Activated naive CD8-positive, alpha-beta T cell treated with anti-CD3 and anti-CD28 coated beads, Interleukin-2, amount 50 U/mL, for 24 hours (primary cell): Measurements from ENCODE around the gene ZBTB22.
"Not testable (repeated sequence)": the region's sequence is repeated elsewhere in the genome, so short reads cannot be mapped to it uniquely, and the experiment has no call there.

Experiments used
- ATAC-seq: fragments of 150-1000 bp; cut with Tn5 transposase; one replicate; pipeline ENCODE4 v1.10.0; 2021
- DNase-seq: peaks from one replicate; pipeline ENCODE4 v3.0.0; 2021
- H3K27ac Mint-ChIP-seq: one replicate; pipeline ENCODE4 v1.8.0; 2021; ENCODE audit warnings: mild to moderate bottlenecking, mixed read lengths
- H3K27me3 Mint-ChIP-seq: one replicate; pipeline ENCODE4 v1.8.0; 2021; ENCODE audit warnings: mixed read lengths
- H3K36me3 Mint-ChIP-seq: one replicate; pipeline ENCODE4 v1.8.0; 2021; ENCODE audit warnings: low read depth, mixed read lengths
- H3K4me1 Mint-ChIP-seq: one replicate; pipeline ENCODE4 v1.8.0; 2021; ENCODE audit warnings: mixed read lengths
- H3K4me3 Mint-ChIP-seq: one replicate; pipeline ENCODE4 v1.8.0; 2021; ENCODE audit warnings: mild to moderate bottlenecking, moderate library complexity, mixed read lengths
- H3K9me3 Mint-ChIP-seq: one replicate; pipeline ENCODE4 v1.8.0; 2021; ENCODE audit warnings: mixed read lengths

Gene ZBTB22, protein sequence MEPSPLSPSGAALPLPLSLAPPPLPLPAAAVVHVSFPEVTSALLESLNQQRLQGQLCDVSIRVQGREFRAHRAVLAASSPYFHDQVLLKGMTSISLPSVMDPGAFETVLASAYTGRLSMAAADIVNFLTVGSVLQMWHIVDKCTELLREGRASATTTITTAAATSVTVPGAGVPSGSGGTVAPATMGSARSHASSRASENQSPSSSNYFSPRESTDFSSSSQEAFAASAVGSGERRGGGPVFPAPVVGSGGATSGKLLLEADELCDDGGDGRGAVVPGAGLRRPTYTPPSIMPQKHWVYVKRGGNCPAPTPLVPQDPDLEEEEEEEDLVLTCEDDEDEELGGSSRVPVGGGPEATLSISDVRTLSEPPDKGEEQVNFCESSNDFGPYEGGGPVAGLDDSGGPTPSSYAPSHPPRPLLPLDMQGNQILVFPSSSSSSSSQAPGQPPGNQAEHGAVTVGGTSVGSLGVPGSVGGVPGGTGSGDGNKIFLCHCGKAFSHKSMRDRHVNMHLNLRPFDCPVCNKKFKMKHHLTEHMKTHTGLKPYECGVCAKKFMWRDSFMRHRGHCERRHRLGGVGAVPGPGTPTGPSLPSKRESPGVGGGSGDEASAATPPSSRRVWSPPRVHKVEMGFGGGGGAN

DNA sequence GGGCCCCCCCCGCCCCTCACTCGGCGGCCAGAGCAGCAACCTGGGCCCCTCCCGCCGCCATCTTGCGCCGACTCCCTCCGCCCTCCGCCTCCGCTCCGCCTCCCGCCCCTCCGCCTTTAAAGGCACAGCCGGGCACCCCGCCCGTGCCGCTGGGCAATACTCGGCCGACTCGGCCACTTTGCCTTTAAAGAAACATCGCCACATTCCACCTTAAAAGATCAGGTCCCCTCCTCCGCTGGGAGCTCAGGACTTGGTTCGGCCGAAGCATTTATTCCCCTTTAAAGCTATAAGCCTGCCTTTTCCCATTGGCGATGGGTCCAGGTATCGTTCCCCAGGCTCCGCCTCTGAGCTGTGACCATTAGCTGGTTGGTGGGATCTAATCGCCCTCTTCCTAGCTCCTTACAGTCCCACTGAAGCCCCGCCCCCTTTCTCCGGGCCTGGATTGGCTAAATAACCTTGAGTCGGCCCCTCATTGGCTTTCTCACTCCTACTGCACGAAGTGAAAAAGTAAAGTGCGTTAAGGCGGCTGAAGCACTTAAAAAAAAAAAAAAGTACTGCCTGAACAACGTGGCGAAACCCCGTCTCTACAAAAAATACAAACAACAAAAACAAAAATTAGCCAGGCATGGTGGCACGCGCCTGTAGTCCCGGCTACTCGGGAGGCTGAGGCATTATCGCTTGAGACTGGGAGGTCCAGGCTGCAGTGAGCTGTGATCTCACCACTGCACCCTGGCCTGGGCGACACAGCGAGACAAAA, at the start of gene ZBTB22:
TSS of gene ZBTB22 (minus strand) at position 76 of the 757 bp plus-strand sequence. CDS start 828 bp downstream, outside the sequence.
- peaks cover 79% of the 10 kb centered on the region for H3K4me1 Mint-ChIP-seq
- H3K4me3 Mint-ChIP-seq = peak within 1 kb of the TSS; percentile 93
- no peaks in the 10 kb centered on the region for H3K27me3 Mint-ChIP-seq
- ATAC-seq = peak; percentile 58
- H3K9me3 Mint-ChIP-seq = no peaks in the 10 kb centered on the region
- DNase-seq = peak; percentile 96
- H3K27ac Mint-ChIP-seq = peak within 1 kb of the TSS; percentile 94
- peaks cover 45% of the 10 kb centered on the region for H3K36me3 Mint-ChIP-seq

DNA sequence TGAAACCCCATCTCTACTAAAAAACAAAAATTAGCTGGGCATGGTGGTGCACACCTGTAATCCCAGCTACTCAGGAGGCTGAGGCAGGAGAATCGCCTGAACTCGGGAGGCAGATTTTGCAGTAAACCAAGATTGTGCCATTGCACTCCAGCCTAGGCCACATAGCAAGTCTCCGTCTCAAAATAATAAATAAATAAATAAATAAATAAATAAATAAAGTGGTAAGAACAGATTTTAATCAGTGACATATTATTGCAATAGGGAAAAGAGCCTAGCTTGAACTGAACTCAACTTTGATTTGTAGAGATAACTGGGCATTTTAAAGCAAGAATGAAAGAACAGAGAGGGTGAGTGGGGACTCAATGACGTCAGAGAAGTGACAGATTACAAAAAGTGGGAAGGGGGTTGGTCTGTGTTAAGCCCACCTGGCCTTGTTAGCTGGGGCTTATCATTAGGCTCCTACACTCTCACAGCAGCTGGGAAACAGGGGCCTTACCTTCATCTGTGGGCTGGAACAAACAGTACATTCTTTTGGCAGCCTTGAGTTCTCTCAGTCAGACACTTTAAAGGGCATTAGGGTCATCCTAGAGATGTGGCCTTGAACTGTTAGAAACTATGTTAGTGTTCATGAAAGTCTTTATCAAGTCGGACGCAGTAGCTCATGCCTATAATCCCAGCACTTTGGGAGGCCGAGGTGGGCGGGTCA, 49.6 kb upstream of the ZBTB22 start:
- H3K9me3 Mint-ChIP-seq = no peaks in the 10 kb centered on the region
- H3K4me3 Mint-ChIP-seq = no peak overlapping the region
- DNase-seq (no peak), ATAC-seq (no peak)
- H3K4me1 Mint-ChIP-seq = no peaks in the 10 kb centered on the region
- no peaks in the 10 kb centered on the region for H3K36me3 Mint-ChIP-seq
- H3K27ac Mint-ChIP-seq = no peak overlapping the region
- no peaks in the 10 kb centered on the region for H3K27me3 Mint-ChIP-seq

DNA sequence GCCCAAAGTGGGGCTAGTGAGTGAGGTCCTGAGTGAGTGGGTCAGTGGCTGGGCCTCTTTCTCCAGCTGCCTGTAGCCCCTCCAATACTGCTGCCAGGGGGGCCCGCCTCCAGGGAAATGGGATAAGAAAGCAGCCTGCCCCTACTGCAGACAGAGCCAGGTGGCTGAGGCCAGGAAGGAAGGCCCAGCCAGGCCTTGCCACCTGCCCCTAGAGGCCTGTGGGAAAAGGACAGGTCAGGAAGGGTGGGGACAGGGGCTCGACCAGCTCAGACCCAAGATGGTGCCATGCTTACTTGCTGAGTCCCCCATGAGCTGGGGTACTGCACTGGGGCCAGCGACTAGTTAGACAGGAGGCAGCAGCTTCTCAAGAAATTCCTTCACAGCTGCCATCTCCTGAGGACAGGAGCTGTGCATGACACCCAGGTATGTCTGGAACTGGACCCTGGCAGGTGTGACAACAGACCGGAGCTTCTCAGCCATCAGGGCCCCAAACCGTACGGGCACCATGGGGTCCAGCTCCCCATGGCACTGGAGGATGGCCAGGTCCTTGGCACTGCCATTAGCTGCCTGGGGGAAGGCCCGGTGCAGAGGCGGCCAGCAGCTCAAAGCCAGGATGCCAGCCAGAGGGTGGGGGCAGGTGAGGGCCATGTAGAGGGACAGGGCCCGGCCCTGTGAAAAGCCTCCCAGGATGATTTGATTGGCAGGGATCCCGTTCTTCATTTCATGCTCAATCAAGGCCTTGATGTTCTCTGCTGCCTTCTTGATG, 47.8 kb upstream of the ZBTB22 start:
- not testable (repeated sequence) for H3K36me3 Mint-ChIP-seq, H3K4me3 Mint-ChIP-seq, ATAC-seq, H3K4me1 Mint-ChIP-seq, H3K27me3 Mint-ChIP-seq, DNase-seq, H3K27ac Mint-ChIP-seq, H3K9me3 Mint-ChIP-seq

DNA sequence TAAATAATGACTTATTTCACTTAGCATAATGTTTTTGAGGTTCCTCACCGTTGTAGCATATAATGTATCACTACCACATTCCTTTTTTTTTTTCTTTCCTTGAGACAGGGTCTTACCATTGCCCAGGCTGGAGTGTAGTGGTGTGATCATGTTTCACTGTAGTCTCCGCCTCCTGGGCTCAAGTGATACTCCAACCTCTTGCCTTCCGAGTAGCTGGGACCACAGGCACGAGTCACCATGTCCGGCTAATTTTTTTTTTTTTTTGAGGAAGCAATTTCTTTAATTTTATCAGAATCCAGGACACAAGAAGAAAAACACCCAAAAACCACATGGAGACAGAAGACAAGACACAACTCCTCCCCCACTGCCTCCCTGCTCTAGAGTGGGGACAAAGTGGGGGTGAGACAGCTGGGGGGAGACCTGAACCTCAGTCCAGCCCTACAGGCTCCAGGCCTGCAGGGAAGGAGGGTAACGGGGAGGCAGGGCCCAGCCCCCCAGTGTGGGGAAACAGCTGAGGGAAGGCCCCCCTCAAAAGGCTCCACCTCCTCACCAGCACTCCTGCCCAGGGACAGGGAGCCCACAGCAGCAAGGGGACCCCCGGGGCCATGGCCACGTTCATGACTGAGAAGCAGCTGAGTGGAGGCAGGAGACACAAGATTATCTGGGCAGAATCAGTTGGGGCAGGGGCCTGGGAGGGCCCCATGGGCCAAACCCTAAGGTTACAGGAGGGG, 47.1 kb upstream of the ZBTB22 start:
- H3K4me1 Mint-ChIP-seq, H3K9me3 Mint-ChIP-seq, H3K36me3 Mint-ChIP-seq, ATAC-seq, H3K4me3 Mint-ChIP-seq, DNase-seq, H3K27me3 Mint-ChIP-seq, H3K27ac Mint-ChIP-seq: not testable (repeated sequence)

DNA sequence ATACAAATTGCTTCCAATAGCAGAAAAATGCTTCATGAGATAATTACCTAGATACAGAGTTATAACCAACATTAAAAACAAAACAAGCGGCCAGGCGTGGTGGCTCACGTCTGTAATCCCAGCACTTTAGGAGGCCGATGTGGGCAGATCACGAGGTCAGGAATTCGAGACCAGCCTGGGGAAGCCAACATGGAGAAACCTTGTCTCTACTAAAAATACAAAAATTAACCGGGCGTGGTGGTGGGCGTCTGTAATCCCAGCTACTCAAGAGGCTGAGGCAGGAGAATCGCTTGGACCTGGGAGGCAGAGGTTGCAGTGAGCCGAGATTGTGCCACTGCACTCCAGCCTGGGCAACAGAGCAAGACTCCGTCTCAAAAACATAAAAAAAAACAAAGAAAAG, 45.9 kb upstream of the ZBTB22 start:
- not testable (repeated sequence) for H3K9me3 Mint-ChIP-seq, H3K4me1 Mint-ChIP-seq, H3K27me3 Mint-ChIP-seq, DNase-seq, H3K36me3 Mint-ChIP-seq, H3K4me3 Mint-ChIP-seq, ATAC-seq, H3K27ac Mint-ChIP-seq

DNA sequence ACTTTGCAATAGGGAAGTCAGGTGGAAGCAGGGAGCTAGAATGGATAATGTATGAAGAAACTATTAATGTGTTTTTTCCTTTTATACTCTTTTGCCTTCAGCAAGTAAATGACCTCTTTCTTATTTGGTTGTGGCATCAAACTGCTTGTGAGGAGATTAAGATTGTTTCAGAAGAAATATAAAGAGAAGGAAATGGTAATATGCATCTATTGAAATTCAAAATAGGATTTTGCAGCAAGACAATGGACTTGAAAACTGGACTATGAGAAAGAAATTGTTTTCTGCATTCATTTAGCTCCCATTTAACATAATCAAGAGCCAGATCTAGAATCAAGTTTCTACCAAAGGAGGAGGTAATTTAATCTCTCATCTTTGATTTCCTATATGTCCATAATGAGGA, 41.8 kb upstream of the ZBTB22 start:
- DNase-seq = no peak
- Mint-ChIP-seq H3K27ac (no peak overlapping the region), H3K4me3 (no peak overlapping the region), H3K9me3 (no peaks in the 10 kb centered on the region), H3K36me3 (no peaks in the 10 kb centered on the region), H3K4me1 (no peaks in the 10 kb centered on the region), H3K27me3 (no peaks in the 10 kb centered on the region)
- ATAC-seq = no peak

DNA sequence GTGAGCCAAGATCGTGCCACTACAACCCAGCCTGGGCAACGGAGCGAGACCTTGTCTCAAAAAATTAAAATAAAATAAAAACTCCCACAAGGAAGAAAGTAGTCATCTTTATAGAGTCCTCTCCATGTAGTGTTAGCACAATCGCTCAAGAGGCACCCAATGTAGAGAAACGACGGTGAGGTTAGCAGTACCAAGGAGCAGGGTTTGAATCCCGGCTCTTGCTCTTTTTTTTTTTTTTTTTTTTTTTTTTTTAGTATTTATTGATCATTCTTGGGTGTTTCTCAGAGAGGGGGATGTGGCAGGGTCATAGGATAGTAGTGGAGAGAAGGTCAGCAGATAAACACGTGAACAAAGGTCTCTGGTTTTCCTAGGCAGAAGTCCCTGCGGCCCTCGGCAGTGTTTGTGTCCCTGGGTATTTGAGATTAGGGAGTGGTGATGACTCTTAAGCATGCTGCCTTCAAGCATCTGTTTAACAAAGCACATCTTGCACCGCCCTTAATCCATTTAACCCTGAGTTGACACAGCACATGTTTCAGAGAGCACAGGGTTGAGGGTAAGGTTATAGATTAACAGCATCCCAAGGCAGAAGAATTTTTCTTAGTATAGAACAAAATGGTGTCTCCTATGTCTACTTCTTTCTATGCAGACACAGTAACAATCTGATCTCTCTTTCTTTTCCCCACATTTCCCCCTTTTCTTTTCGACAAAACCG, 39.8 kb upstream of the ZBTB22 start:
- DNase-seq, H3K36me3 Mint-ChIP-seq, H3K9me3 Mint-ChIP-seq, H3K27me3 Mint-ChIP-seq, H3K27ac Mint-ChIP-seq, ATAC-seq, H3K4me3 Mint-ChIP-seq, H3K4me1 Mint-ChIP-seq: not testable (repeated sequence)

DNA sequence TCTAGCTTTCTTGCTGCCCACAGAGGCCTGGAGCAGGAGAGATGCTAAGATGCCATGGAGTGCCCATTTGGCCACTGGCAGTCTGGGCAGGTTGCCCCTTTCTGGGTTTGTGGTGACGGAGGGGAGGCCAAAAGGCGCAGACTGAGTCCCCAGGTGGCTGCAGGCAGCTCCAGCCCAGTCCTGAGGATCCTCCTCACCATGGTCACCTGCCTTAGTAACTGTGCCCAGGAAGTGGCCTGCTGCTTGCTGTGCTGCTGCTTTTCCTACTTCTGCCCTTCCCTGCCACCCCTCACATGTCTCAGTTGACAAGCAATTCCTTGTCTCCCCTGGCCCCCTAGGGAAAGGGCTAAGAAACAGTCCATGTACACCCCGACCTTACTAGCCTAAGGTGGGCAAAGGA, 38.8 kb upstream of the ZBTB22 start:
- DNase-seq (no peak), ATAC-seq (no peak)
- Mint-ChIP-seq H3K27ac (no peak overlapping the region), H3K4me3 (no peak overlapping the region), H3K36me3 (no peaks in the 10 kb centered on the region), H3K9me3 (no peaks in the 10 kb centered on the region), H3K27me3 (no peaks in the 10 kb centered on the region), H3K4me1 (no peaks in the 10 kb centered on the region)

DNA sequence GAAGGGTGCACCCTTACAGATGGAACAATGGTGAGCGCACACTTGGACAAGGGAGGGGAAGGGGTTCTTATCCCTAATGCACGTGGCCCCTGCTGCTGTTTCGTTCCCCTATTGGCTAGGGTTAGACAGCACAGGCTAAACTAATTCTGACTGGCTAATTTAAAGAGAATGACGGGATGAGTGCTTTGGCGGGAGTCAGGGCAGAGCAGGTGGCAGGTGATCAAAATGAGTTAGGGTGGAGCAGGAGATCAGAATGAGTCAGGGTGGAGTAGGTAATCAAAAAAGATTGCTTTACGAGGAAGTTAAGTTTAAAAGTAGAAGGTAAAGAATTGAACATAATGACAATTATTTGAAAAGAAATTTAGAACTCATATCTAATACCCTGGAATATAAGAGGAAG, 38.3 kb upstream of the ZBTB22 start:
- not testable (repeated sequence) for H3K36me3 Mint-ChIP-seq

DNA sequence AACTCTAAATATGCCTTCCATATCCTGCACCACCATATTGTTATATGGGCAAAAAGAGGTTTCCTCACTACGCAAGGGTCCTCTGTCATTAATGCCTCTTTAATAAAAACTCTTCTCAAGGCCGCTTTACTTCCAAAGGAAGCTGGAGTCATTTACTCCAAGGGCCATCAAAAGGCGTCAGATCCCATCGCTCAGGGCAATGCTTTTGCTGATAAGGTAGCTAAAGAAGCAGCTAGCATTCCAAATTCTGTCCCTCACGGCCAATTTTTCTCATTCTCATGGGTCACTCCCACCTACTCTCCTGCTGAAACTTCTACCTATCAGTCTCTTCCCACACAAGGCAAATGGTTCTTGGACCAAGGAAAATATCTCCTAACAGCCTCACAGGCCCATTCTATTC, 30.3 kb upstream of the ZBTB22 start:
- Mint-ChIP-seq H3K4me1 (peaks cover 25% of the 10 kb centered on the region), H3K9me3 (no peaks in the 10 kb centered on the region), H3K27me3 (no peaks in the 10 kb centered on the region), H3K36me3 (no peaks in the 10 kb centered on the region), H3K4me3 (no peak overlapping the region), H3K27ac (no peak overlapping the region)
- no peak for ATAC-seq
- DNase-seq = no peak

More for the DNA sequence above, 38.3 kb upstream of the ZBTB22 start:
- H3K27ac Mint-ChIP-seq, H3K27me3 Mint-ChIP-seq, H3K9me3 Mint-ChIP-seq, H3K4me1 Mint-ChIP-seq, H3K4me3 Mint-ChIP-seq, ATAC-seq, DNase-seq: not testable (repeated sequence)

DNA sequence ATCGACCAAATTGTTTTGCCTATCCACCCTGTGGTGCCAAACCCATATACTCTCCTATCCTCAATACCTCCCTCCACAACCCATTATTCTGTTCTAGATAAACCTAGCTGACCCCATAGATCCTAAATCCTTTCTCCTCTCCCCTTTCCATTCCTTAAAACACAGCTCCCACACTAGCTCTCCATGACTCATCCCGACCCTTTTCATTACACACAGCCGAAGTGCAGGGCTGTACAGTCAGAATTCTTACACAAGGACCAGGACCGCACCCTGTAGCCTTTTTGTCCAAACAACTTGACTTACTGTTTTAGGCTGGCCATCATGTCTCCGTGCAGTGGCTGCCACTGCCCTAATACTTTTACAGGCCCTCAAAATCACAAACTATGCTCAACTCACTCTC, 29.4 kb upstream of the ZBTB22 start:
- H3K9me3 Mint-ChIP-seq, H3K36me3 Mint-ChIP-seq, ATAC-seq, H3K4me3 Mint-ChIP-seq, H3K27ac Mint-ChIP-seq, H3K27me3 Mint-ChIP-seq, DNase-seq: not testable (repeated sequence)
- H3K4me1 Mint-ChIP-seq = peaks cover 25% of the 10 kb centered on the region

DNA sequence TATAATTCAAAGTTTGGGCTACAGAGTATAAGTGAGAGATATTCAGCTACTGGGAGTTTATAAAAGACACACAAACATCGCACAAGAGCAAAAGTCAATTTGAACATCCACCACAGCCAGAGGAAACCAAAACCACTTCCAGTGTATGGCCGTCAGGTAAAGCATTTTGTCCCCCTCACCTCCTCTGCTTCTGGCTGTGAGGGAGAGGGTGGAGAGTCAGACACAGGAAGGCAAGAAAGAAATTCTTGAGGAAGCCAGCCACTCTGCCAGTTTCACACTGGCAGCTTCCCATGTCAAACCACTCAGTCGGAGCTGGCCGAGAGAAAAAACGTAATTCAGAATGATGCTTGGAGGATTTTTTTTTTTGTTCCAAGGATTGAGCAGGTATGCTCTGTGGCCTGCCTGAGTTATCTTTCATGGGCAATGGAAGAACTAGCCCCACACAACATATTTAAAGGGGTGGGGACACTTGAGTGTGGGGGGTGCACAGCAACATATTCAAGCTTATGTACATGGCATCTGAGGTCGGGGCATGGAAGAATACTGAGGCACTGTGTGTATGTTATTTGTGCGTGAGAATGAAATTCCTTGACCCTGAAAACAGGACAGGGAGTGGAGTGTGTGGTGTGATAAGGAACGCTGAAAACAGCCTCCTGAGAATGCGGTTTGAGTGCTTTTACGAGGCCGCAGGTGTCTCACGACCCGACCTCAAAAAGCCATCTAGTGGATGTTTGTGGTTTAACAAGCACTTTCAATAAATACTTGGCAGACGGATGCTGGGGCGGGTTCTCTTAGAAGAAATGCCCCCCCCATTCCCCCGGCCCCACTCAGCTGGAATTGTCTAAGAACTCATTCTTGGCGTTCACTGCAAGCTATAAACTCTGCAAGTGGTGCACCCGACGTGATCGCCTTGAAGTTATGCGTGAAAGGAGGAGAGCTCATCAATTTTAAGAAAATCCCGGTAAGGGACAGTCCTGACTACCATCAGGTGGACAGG, 27.5 kb upstream of the ZBTB22 start:
- H3K4me1 Mint-ChIP-seq = peaks cover 28% of the 10 kb centered on the region
- peak overlapping the region; percentile 71 for H3K4me3 Mint-ChIP-seq
- peak overlapping the region; percentile 73 for H3K27ac Mint-ChIP-seq
- DNase-seq (peak; percentile 46), ATAC-seq (peak; percentile 39)
- no peaks in the 10 kb centered on the region for H3K36me3 Mint-ChIP-seq
- no peaks in the 10 kb centered on the region for H3K9me3 Mint-ChIP-seq
- H3K27me3 Mint-ChIP-seq = no peaks in the 10 kb centered on the region
